ENCODE measurements around the gene TOR3A.

TOR3A gene

DNA sequence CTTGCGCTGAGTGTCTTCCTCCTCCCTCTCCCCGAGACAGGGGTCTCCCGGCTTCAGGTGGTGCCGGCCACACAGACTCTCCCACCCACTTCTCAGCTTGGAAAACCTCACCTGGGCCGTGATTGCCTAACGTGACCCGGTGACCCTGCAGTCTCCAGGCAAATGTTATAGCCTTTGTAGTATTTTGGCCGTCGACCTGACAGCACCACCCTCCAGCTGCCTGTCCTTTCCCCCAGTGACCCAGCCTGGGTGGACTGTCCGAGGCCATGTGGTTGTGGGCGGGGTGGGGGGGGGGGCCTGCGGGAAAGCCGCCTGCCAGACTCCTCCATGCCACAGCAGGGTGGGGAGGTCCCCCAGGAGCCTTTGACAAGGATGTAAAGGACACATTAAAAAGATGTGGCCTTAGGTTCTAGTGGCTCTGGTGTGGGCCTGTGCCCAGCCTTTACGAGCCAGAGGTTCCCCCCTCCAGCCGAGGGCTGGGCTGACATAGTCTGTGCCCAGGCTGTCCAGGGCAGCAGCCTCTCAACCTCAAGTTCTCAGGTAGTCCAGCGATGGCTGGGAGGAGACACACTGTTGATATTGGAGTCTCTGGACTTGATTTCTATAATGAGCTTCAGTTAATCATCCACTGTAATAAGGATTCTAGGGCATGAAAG is 8.1 kb downstream of the TOR3A start:
- Mint-ChIP-seq H3K27me3 (no peaks in the 10 kb centered on the region), H3K9me3 (no peaks in the 10 kb centered on the region), H3K27ac (peak overlapping the region; percentile 69), H3K4me3 (no peak overlapping the region), H3K4me1 (ENCODE audit: low read depth) (peaks cover 4% of the 10 kb centered on the region), H3K36me3 (ENCODE audit: low read depth) (peaks cover 94% of the 10 kb centered on the region)
- no peak for DNase-seq

DNA sequence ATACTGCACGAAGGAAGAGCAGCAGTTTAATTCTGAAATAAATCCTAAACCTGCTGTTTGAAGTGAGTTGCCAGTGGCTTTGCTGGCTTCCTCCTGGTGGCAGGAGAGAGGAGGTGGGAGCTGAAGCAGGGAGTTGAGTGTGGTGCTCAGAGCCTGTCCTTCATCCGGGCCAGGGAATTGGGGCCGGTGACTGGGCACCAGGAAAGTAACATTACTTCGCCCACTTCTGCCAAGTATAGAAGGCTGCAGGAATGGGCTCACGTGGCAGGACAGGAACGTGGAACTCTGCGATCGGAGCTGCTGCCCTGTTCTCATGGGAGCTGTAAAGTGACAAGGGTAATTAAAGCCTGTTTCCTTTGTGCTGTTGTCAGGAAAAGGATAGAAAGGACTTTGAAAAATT is 8.7 kb downstream of the TOR3A start:
- H3K36me3 Mint-ChIP-seq (ENCODE audit: low read depth), result peaks cover 94% of the 10 kb centered on the region
- peaks cover 1% of the 10 kb centered on the region for H3K4me1 Mint-ChIP-seq (ENCODE audit: low read depth)
- H3K9me3 Mint-ChIP-seq, result no peaks in the 10 kb centered on the region
- H3K4me3 Mint-ChIP-seq, result no peak overlapping the region
- peak overlapping the region; percentile 69 for H3K27ac Mint-ChIP-seq
- H3K27me3 Mint-ChIP-seq, result no peaks in the 10 kb centered on the region
- no peak for DNase-seq

DNA sequence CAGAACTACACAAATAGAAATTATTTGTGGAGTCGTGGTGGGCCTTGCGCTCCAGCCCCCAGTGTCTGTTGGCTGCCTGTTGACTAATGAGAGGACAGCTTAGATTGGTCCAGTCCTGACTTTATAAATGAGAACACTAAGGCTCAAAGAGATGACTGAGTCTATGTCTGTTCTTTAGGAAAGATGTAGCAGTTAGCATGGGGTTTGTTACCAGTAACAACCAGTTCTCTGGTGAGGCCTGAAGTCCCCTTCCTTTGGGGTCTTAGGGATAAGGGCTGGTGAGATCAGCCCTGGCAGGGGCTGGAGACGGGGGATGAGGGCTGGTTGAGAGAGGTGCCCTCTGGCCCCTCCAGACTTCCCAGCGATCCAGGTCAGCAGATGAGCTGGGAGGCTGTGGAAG is 9.1 kb downstream of the TOR3A start:
- Mint-ChIP-seq H3K27ac (peak overlapping the region; percentile 28), H3K9me3 (no peaks in the 10 kb centered on the region), H3K36me3 (ENCODE audit: low read depth) (peaks cover 94% of the 10 kb centered on the region)

DNA sequence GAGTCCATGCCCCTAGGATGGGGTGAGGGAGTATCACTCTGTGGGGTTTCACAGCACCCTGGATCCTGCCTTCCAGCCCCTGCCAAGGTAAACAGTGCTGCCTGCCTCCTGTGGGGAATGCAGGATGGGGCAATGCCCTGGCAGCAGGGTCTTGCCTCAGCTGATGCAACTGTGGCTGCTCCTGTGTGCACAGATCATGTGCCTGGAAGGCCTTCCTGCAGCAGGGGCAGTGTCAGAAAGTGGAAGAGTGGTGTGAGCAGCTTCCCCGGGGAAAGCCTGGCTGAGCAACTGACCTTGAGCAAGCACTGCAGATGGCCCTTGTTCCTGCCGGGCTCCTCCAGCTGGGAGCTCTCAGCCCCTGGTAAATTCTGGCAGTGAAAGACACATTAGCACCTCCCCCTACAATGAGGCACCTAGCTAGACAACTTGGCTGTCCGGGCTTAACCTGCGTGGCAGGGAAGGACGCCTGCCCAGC is 9.9 kb downstream of the TOR3A start:
- Mint-ChIP-seq H3K4me1 (ENCODE audit: low read depth) (no peaks in the 10 kb centered on the region), H3K9me3 (no peaks in the 10 kb centered on the region), H3K36me3 (ENCODE audit: low read depth) (peaks cover 93% of the 10 kb centered on the region), H3K27me3 (no peaks in the 10 kb centered on the region), H3K27ac (peak overlapping the region; percentile 22), H3K4me3 (no peak overlapping the region)
- no peak for DNase-seq

More for the DNA sequence above, 9.1 kb downstream of the TOR3A start:
- H3K4me1 Mint-ChIP-seq (ENCODE audit: low read depth), result no peaks in the 10 kb centered on the region
- DNase-seq, result no peak
- H3K4me3 Mint-ChIP-seq, result no peak overlapping the region
- H3K27me3 Mint-ChIP-seq, result no peaks in the 10 kb centered on the region

DNA sequence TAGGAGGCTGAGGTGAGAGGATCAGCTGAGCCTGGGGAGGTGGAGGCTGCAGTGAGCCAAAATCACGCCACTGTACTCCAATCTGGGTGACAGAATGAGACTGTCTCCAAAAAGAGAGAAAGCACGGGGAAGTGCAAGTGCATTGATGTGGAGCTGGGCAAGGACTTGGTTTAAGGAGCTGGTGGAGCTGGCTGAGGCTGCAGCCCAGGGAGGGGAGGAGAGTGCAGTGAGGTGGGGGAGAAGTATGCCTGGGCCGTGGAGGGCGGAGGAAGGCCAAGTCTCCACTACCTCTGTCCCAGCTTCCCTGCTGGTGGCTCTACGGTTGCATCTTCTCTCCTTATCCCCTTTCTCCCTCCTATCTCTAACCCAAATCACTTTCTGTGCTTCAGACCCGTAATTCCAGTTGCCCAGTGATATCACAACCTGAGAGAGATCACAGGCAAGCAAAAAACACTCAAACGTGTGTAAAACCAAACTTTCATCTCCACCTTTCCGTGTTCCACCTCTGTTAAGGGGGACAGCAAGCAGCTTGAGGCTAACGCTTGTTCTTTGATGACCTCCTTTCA is 11.1 kb downstream of the TOR3A start:
- no peaks in the 10 kb centered on the region for H3K4me1 Mint-ChIP-seq (ENCODE audit: low read depth)
- H3K4me3 Mint-ChIP-seq, result no peak overlapping the region
- H3K27ac Mint-ChIP-seq, result peak overlapping the region; percentile 61
- no peaks in the 10 kb centered on the region for H3K27me3 Mint-ChIP-seq
- no peak for DNase-seq
- peaks cover 95% of the 10 kb centered on the region for H3K36me3 Mint-ChIP-seq (ENCODE audit: low read depth)
- no peaks in the 10 kb centered on the region for H3K9me3 Mint-ChIP-seq

DNA sequence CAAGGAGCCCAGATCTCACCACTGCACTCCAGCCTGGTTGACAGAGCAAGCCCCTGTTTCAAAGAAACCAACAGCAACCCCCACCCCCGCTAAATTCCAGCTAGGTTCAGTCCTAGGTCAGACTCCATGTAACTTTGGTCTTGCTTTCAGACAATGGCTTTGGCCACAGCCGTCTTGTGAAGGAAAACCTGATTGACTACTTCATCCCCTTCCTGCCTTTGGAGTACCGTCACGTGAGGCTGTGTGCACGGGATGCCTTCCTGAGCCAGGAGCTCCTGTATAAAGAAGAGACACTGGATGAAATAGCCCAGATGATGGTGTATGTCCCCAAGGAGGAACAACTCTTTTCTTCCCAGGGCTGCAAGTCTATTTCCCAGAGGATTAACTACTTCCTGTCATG is 12.9 kb downstream of the TOR3A start:
- Mint-ChIP-seq H3K36me3 (ENCODE audit: low read depth) (peaks cover 80% of the 10 kb centered on the region), H3K4me1 (ENCODE audit: low read depth) (no peaks in the 10 kb centered on the region), H3K27ac (peak overlapping the region; percentile 42), H3K9me3 (no peaks in the 10 kb centered on the region), H3K4me3 (no peak overlapping the region), H3K27me3 (no peaks in the 10 kb centered on the region)
- no peak for DNase-seq

DNA sequence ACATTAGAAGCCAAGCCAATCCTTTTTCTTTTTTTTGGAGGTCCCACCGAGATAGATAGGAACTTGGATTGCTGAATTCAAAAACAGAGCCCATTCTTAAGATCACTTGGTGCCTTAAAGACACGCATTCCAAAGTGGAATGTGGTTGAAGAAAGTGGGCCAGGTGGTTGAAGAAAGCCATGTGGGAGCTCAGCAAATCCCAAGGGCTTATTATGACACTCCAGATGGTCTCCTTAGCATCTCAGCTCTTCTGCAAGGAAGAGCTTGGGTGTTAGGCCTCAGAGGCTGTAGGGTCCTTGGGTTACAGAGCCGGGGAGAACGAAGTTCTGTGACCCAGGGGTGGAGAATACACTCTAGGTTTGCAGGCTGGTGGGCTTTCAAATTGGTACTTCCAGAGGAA is 13.5 kb downstream of the TOR3A start:
- peak overlapping the region; percentile 67 for H3K27ac Mint-ChIP-seq
- H3K27me3 Mint-ChIP-seq, result no peaks in the 10 kb centered on the region
- peaks cover 77% of the 10 kb centered on the region for H3K36me3 Mint-ChIP-seq (ENCODE audit: low read depth)
- no peaks in the 10 kb centered on the region for H3K4me1 Mint-ChIP-seq (ENCODE audit: low read depth)
- H3K9me3 Mint-ChIP-seq, result no peaks in the 10 kb centered on the region
- H3K4me3 Mint-ChIP-seq, result no peak overlapping the region
- DNase-seq, result no peak

DNA sequence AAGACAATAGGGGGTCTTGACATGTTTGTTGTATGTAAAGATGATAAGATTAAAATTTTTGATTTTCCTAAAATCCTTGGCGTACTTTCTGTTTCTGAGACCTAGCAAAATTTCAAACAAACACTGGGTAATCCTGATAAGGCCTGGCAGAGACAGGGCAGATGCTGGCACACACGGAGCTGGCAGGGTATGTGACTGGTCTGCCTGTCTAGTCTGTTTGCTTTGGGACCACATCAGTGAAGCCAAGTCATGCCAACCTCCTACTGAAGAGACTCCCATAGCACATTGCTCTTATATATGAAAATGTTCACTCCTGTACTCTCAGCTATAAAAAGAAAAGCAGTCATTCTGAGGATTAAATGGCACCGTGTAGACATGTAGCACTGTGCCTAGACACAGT is 14.1 kb downstream of the TOR3A start:
- Mint-ChIP-seq H3K4me1 (ENCODE audit: low read depth) (no peaks in the 10 kb centered on the region), H3K27ac (peak overlapping the region; percentile 67), H3K36me3 (ENCODE audit: low read depth) (peaks cover 77% of the 10 kb centered on the region), H3K4me3 (no peak overlapping the region), H3K9me3 (no peaks in the 10 kb centered on the region), H3K27me3 (no peaks in the 10 kb centered on the region)
- no peak for DNase-seq

DNA sequence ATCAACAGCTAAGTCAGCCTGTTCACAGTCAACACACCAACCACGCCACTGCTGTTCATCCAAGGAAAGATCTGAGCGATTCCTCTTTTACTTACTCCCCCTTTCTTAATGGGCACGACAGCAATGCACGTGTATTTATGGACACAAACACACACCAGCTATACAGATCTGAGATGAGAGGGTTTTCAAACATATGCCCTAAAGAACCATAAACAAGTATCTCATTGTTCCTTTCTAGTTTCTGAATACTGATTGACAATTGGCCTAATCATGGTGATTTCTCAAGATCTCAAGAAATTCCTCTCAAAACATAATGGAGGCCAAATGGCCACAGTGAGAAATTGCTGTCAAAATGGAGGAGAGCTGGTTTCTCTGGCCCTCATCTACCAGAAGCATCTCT is 18.0 kb downstream of the TOR3A start:
- Mint-ChIP-seq H3K4me1 (ENCODE audit: low read depth) (no peaks in the 10 kb centered on the region), H3K36me3 (ENCODE audit: low read depth) (peaks cover 38% of the 10 kb centered on the region), H3K27me3 (no peaks in the 10 kb centered on the region)

DNA sequence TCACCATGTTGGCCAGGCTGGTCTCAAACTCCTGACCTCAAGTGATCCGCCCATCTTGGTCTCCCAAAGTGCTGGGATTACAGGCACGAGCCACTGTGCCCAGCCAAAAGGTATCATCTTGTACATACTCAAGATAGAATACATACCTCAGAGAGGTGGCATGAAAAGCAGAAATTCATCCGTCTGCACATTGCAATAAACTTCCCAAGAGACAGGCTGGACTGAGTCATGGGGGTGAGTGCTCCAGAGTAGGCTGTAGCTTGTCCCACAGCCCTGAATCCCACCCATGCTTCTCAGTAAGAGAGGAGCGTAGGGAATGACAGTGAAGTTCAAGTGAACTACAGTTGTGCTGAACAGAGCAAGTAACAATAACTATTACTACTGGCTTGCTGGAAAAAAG is 19.7 kb downstream of the TOR3A start:
- H3K36me3 Mint-ChIP-seq (ENCODE audit: low read depth), result peaks cover 23% of the 10 kb centered on the region
- no peak overlapping the region for H3K4me3 Mint-ChIP-seq
- no peak for DNase-seq
- no peaks in the 10 kb centered on the region for H3K4me1 Mint-ChIP-seq (ENCODE audit: low read depth)
- no peaks in the 10 kb centered on the region for H3K27me3 Mint-ChIP-seq
- H3K9me3 Mint-ChIP-seq, result no peaks in the 10 kb centered on the region
- H3K27ac Mint-ChIP-seq, result no peak overlapping the region

More for the DNA sequence above, 18.0 kb downstream of the TOR3A start:
- H3K9me3 Mint-ChIP-seq, result no peaks in the 10 kb centered on the region
- no peak overlapping the region for H3K4me3 Mint-ChIP-seq
- no peak overlapping the region for H3K27ac Mint-ChIP-seq
- DNase-seq, result no peak

DNA sequence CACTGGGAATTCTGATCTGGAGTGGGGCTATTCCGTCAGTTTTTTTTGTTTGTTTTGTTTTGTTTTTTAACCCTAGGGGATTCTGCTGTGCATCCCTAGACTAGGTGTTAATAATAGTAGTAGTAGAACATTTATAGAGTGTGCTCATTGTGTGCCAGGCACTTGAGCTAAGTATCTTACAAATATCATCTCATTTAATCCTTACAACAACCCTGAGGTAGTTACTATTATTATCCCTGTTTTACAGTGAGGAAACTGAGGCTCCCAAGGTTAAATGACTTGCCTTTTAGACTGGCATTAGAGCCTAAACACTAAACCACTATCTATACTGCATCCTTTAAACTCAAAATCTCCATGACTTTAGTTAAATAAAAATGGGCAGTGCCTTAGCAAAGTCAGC is 22.1 kb downstream of the TOR3A start:
- Mint-ChIP-seq H3K4me1 (ENCODE audit: low read depth) (no peaks in the 10 kb centered on the region), H3K27me3 (no peaks in the 10 kb centered on the region), H3K27ac (no peak overlapping the region)

DNA sequence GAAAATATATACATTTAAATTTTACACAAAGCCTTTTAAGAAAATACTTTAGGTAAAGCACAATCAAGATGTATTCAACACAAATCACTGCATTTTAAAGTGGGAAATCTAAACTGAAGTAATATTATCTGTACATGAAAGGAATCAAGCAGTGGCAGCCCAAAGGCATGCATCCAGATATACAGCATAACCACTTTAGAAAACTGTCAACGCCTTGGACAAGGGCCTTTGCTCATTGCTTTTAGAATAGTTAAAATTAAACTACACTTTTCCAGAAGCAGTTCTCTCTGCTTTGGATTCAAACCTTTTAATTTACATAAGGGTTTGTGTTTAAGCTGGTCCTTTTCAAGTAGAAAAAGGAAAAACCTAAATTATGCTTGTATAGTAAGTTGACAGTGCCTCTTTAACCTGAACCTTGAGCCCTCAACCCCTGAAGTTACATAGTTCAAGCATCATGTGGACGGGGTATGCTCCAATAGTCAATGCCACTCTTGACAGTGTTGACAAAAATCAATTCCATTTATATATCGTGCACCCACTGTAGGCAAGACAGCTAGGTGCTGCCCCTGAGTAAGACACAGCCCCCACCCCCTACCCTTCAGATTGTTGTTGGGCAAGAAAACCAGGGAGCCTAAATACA is 22.9 kb downstream of the TOR3A start:
- Mint-ChIP-seq H3K9me3 (no peaks in the 10 kb centered on the region), H3K27me3 (no peaks in the 10 kb centered on the region), H3K4me1 (ENCODE audit: low read depth) (no peaks in the 10 kb centered on the region), H3K36me3 (ENCODE audit: low read depth) (peaks cover 34% of the 10 kb centered on the region), H3K27ac (no peak overlapping the region), H3K4me3 (no peak overlapping the region)
- no peak for DNase-seq

More for the DNA sequence above, 22.1 kb downstream of the TOR3A start:
- Mint-ChIP-seq H3K36me3 (ENCODE audit: low read depth) (peaks cover 28% of the 10 kb centered on the region), H3K4me3 (no peak overlapping the region), H3K9me3 (no peaks in the 10 kb centered on the region)
- no peak for DNase-seq

DNA sequence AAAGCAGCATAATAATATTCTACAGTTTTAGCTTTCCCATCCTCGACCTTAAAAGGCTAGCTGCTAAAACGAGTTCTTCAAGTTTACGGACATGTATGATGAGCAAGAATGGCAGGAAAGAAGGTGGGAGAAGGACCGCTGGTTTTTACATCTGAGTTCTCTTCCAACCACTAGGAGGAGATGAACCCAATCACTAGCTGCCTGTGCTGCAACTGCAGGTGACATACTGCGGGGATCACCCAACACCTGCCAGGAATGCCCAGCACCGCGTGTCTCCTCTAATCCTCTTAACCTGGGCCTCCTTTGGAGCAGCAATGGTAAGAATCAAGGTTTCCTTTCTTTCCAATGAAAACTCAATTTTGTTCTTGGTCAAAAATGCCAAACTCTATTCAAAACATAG is 23.5 kb downstream of the TOR3A start:
- no peak overlapping the region for H3K4me3 Mint-ChIP-seq
- peaks cover 39% of the 10 kb centered on the region for H3K36me3 Mint-ChIP-seq (ENCODE audit: low read depth)
- no peak overlapping the region for H3K27ac Mint-ChIP-seq
- H3K4me1 Mint-ChIP-seq (ENCODE audit: low read depth), result no peaks in the 10 kb centered on the region
- no peaks in the 10 kb centered on the region for H3K27me3 Mint-ChIP-seq
- no peak for DNase-seq
- H3K9me3 Mint-ChIP-seq, result no peaks in the 10 kb centered on the region

DNA sequence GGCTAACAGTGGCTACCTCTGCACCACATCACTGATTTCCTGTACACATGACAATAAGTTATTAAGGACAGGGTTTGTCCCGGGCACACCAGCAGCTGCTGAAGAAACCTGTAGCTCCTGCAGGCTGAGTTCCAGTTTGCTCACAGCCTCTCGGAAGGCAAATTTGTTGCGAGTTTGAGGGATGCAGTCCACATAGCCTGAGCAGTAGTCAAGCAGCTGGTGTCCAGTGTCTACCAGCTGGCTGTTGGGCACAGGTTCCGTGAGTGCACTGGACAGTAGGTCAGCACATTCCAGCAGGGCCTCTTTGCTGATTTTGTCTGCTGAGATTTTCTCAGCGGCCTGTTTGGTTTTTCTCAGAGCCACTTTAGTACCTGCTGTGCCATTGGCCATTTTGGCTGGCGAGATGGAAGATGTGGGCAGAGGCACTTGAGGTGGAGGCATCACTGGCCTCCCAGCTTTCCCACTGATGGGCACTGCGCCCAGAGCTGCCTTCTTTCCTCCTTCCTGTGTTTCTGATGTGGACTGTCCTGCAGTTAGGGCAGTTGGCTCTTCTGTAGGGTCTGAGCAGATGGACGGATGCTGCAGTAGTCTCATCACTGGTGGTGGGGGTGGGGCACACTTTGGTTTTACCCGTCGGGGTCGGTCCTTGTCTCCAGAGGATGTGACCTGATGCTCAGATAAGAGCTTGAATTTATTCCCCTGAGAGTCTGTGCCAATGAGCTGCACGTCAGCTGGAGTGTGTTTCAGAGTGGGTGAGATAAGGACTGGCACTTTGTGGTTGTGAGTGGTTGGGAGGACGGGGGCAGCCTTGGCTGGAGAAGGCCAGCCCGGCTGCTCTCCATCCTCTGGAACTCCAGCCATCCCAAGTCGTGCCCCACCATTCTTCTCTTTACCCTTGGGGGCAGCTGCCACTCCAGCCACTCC is 26.1 kb downstream of the TOR3A start:
- no peaks in the 10 kb centered on the region for H3K4me1 Mint-ChIP-seq (ENCODE audit: low read depth)
- H3K27ac Mint-ChIP-seq, result no peak overlapping the region
- no peak overlapping the region for H3K4me3 Mint-ChIP-seq
- H3K9me3 Mint-ChIP-seq, result no peaks in the 10 kb centered on the region
- DNase-seq, result no peak
- no peaks in the 10 kb centered on the region for H3K27me3 Mint-ChIP-seq
- peaks cover 49% of the 10 kb centered on the region for H3K36me3 Mint-ChIP-seq (ENCODE audit: low read depth)

All from activated T-cell treated with anti-CD3 and anti-CD28 coated beads, Interleukin-2, amount 50 U/mL, for 24 hours (primary cell).